ENCODE results near the gene YPEL3.

DNA sequence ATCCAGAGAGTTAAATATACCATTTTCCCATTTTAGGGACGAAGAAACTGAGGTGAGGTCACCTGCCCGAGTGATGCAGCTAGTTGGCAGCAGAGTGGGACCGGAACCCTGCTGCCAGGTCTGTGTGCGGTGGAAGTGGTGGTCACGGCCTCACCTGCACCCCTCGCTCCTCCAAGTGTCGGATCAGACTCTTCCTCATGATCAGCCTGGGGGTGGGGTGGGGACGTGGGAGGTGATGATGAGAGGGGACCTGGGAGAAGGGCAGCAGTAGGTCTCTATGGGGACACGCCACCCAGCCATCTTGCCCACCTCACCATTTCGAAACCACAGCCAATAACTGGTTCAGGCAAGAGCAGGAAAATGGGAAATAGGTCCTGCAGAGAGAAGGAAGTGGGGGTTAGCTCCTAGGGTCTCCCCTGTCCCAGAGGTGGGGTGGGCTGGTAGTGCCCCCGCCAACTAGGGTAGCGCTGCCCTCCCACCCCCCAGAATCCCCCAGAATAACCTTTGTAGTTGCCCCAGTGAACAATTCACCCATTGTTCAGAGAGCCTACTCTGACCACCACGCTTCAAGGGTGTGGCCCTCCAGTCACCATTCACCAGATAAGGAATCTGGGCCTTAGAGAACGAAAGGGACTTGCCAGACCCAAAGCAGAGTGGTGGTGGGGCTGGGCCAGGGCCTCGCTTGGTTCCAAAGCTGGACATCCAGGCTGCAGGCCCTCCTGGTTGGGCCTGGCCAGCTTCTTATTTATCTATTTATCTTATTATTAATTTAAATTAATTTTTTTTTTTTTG, 12.2 kb upstream of the YPEL3 start:
- TF ChIP-seq, protein P1, sequence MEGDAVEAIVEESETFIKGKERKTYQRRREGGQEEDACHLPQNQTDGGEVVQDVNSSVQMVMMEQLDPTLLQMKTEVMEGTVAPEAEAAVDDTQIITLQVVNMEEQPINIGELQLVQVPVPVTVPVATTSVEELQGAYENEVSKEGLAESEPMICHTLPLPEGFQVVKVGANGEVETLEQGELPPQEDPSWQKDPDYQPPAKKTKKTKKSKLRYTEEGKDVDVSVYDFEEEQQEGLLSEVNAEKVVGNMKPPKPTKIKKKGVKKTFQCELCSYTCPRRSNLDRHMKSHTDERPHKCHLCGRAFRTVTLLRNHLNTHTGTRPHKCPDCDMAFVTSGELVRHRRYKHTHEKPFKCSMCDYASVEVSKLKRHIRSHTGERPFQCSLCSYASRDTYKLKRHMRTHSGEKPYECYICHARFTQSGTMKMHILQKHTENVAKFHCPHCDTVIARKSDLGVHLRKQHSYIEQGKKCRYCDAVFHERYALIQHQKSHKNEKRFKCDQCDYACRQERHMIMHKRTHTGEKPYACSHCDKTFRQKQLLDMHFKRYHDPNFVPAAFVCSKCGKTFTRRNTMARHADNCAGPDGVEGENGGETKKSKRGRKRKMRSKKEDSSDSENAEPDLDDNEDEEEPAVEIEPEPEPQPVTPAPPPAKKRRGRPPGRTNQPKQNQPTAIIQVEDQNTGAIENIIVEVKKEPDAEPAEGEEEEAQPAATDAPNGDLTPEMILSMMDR (conservative IDR thresholded peaks at IDR 0.05) = no peak
- TF ChIP-seq ZFX (IDR thresholded peaks at IDR 0.05) = no peak

All from C4-2B (cell line).